PC-3 (cell line): ENCODE data around the gene PTPRE.

Experiments
- EZH2 ChIP-seq: fragments of 300-600 bp; sonication (generic); IDR thresholded peaks from one replicate; pipeline ENCODE4 v1.6.1; 2017; ENCODE audit warnings: antibody characterized with exemption, mild to moderate bottlenecking, low read length; ENCODE audit not compliant: unreplicated experiment
- EZH2phosphoT487 ChIP-seq: fragments of 300-600 bp; sonication (generic); IDR thresholded peaks from 2 replicates; pipeline ENCODE4 v1.6.1; 2018; ENCODE audit warnings: mild to moderate bottlenecking, antibody characterized with exemption, low read length, borderline replicate concordance
- TF ChIP-seq, protein P1 (sequence below): fragments of 300-600 bp; sonication (generic); conservative IDR thresholded peaks from 2 replicates; pipeline ENCODE4 v1.5.1; 2017; ENCODE audit warnings: antibody characterized with exemption, low read depth, mild to moderate bottlenecking, low read length

DNA sequence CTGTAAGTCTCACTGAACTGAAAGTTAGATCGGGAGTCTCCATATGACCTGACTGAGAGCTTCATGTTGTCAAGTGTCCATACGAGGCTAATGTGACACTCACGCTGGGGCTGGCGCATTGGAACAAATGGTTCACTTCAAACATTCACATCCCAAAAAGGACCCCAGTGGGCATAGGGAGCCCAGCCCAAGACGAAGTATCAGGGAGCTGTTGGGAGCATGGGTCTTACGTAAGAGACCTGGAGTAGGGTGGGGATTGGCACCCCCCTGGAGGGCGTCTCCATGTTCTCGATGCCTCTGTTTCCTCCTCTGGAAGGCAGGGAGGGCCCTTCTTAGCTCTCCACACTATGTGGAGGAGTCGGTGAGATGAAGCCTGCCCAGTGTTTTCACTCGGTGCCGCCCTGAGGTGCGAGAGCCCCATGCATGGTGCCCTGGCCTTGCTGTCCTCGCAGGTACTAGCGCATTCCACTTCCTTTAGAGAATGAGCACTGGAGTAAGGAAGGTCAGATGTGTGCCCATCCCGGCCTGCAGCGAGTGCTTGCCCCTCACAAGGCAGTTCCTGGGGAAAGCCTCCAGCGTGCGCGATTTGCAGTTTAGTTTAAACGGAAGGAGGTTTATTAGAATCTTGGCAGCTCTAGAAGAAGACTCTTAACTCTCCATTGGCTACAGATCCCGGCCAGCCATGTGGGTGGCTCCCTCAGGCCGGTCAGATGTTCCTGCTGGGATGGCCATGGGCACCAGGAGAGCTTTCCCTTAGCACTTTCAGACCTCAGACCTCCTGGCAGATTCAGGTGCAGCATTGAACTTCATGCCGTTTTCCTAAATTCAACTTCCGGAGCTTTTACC, 64.4 kb downstream of the PTPRE start:
- TF ChIP-seq EZH2 (no peak), EZH2phosphoT487 (no peak)
- TF ChIP-seq, protein P1, sequence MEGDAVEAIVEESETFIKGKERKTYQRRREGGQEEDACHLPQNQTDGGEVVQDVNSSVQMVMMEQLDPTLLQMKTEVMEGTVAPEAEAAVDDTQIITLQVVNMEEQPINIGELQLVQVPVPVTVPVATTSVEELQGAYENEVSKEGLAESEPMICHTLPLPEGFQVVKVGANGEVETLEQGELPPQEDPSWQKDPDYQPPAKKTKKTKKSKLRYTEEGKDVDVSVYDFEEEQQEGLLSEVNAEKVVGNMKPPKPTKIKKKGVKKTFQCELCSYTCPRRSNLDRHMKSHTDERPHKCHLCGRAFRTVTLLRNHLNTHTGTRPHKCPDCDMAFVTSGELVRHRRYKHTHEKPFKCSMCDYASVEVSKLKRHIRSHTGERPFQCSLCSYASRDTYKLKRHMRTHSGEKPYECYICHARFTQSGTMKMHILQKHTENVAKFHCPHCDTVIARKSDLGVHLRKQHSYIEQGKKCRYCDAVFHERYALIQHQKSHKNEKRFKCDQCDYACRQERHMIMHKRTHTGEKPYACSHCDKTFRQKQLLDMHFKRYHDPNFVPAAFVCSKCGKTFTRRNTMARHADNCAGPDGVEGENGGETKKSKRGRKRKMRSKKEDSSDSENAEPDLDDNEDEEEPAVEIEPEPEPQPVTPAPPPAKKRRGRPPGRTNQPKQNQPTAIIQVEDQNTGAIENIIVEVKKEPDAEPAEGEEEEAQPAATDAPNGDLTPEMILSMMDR: no peak
